A549 (cell line): ENCODE data around the gene ENTPD7. TPM values are rescaled to one million over a fixed set of nuclear protein-coding genes. Genes with fewer than 3 reads are reported as not detected.

Experiments used
- CBX2 ChIP-seq: fragments of 200-600 bp; sonication (generic); IDR thresholded peaks from 2 replicates; pipeline ENCODE4 v1.6.1; 2016; ENCODE audit warnings: low read depth, mild to moderate bottlenecking, borderline replicate concordance
- HOXB5 ChIP-seq: fragments of 250-450 bp; sonication (Bioruptor Pico); IDR thresholded peaks from 2 replicates; pipeline ENCODE4 v1.5.0; 2020; ENCODE audit warnings: mild to moderate bottlenecking, moderate library complexity
- ZNF302 ChIP-seq: fragments of 250-450 bp; sonication (Bioruptor Pico); IDR thresholded peaks from 2 replicates; pipeline ENCODE4 v1.9.0; 2021; ENCODE audit warnings: inconsistent platforms, mild to moderate bottlenecking, moderate library complexity
- polyA plus RNA-seq, 4 experiments: library from polyadenylated mRNA; depleted of rRNA in 3 of 4; stranded (reverse); fragments of >200 nt; fragmentation: RNase III in 1 of 4; extraction: RNeasy Plus Mini Kit Qiagen cat#74134 plus additional on column Dnase treatment in 1 of 4; gene quantifications; 2 replicates in 3 of 4; 3 replicates in 1 of 4; pipeline ENCODE4 v1.2.3, GENCODE V29; 2011 to 2017
- small RNA-seq, 6 experiments: library from RNA; depleted of rRNA; stranded (forward); fragments of <200 nt; gene quantifications; one replicate each; pipeline ENCODE3, GENCODE V24; 2012

Gene ENTPD7
- polyA plus RNA-seq, 2 of the 4 experiments (the other 2 are of a cell fraction) = 6.8 to 10.4 TPM

- TF ChIP-seq CBX2 (no peak), ZNF302 (CRISPR knock-in tag) (no peak), HOXB5 (CRISPR knock-in tag) (no peak)
These were observed 95.4 kb downstream of the ENTPD7 start (continued) for GRCh38 chr10:99754670-99755069.

Small RNA genes lying within 50 kb of the gene (small RNA-seq; reads per million reads assigned to genes)
- gene AL133353.1 = 0 reads per million in 6 experiments

Other genes with a start within 250 kb of the ENTPD7 start
- 34.9 and 55.7 TPM in 2 replicates for gene GOT1, start 228.9 kb upstream of the ENTPD7 start, polyA plus RNA-seq (2011; rRNA removed)
- gene GOT1, start 228.9 kb upstream of the ENTPD7 start, polyA plus RNA-seq (2017; fragmentation: RNase III; extraction: RNeasy Plus Mini Kit Qiagen cat#74134 plus additional on column Dnase treatment) = 27.6 to 31.3 TPM (median 31.1 TPM) in 3 replicates
- not detected in 2 replicates for gene NKX2-3, start 126.6 kb upstream of the ENTPD7 start, polyA plus RNA-seq (2011; rRNA removed)
- 0.05 TPM in 1 of 3 replicates, not detected in the others for gene NKX2-3, start 126.6 kb upstream of the ENTPD7 start, polyA plus RNA-seq (2017; fragmentation: RNase III; extraction: RNeasy Plus Mini Kit Qiagen cat#74134 plus additional on column Dnase treatment)
- gene SLC25A28, start 39.1 kb upstream of the ENTPD7 start, polyA plus RNA-seq (2011; rRNA removed) = 24.1 and 30.7 TPM in 2 replicates
- 21.3 to 22.6 TPM (median 21.4 TPM) in 3 replicates for gene SLC25A28, start 39.1 kb upstream of the ENTPD7 start, polyA plus RNA-seq (2017; fragmentation: RNase III; extraction: RNeasy Plus Mini Kit Qiagen cat#74134 plus additional on column Dnase treatment)
- 54.4 and 54.7 TPM in 2 replicates for gene COX15, start 72.6 kb downstream of the ENTPD7 start, polyA plus RNA-seq (2011; rRNA removed)
- gene COX15, start 72.6 kb downstream of the ENTPD7 start, polyA plus RNA-seq (2017; fragmentation: RNase III; extraction: RNeasy Plus Mini Kit Qiagen cat#74134 plus additional on column Dnase treatment) = 44.2 to 47.3 TPM (median 45.8 TPM) in 3 replicates
- gene CUTC, start 72.7 kb downstream of the ENTPD7 start, polyA plus RNA-seq (2011; rRNA removed) = 48.3 and 66.5 TPM in 2 replicates
- gene CUTC, start 72.7 kb downstream of the ENTPD7 start, polyA plus RNA-seq (2017; fragmentation: RNase III; extraction: RNeasy Plus Mini Kit Qiagen cat#74134 plus additional on column Dnase treatment) = 44.5 to 48.8 TPM (median 47.6 TPM) in 3 replicates
- 369 and 431 TPM in 2 replicates for gene ABCC2, start 123.1 kb downstream of the ENTPD7 start, polyA plus RNA-seq (2011; rRNA removed)
- gene ABCC2, start 123.1 kb downstream of the ENTPD7 start, polyA plus RNA-seq (2017; fragmentation: RNase III; extraction: RNeasy Plus Mini Kit Qiagen cat#74134 plus additional on column Dnase treatment) = 164 to 192 TPM (median 173 TPM) in 3 replicates